HAP-1 (cell line): ENCODE measurements around the gene VAMP2.

Experiments used
- DNase-seq, 2 experiments: peaks; one replicate each; pipeline ENCODE4 v3.0.0-alpha.2; 2016 to 2020; ENCODE audit warnings: low spot score in 2 of 2
- H3K27me3 ChIP-seq: fragments of 250-450 bp; sonication (Bioruptor Pico); 2 replicates; pipeline ENCODE4 v1.5.1; 2020; ENCODE audit warnings: low read depth, mild to moderate bottlenecking, moderate library complexity
- H3K36me3 ChIP-seq: fragments of 250-450 bp; sonication (Bioruptor Pico); replicated peaks from 2 replicates; pipeline ENCODE4 v1.5.1; 2020; ENCODE audit warnings: mild to moderate bottlenecking
- H3K4me1 ChIP-seq: fragments of 250-450 bp; sonication (Bioruptor Pico); 2 replicates; pipeline ENCODE4 v1.5.1; 2020; ENCODE audit warnings: mild to moderate bottlenecking
- H3K4me3 ChIP-seq: fragments of 250-450 bp; sonication (Bioruptor Pico); 2 replicates; pipeline ENCODE4 v1.5.1; 2020; ENCODE audit warnings: mild to moderate bottlenecking, moderate library complexity
- H3K9me3 ChIP-seq: fragments of 250-450 bp; sonication (Bioruptor Pico); 2 replicates; pipeline ENCODE4 v1.5.1; 2020; ENCODE audit warnings: mild to moderate bottlenecking, moderate library complexity
- in situ Hi-C: fragments of 300-500 bp; cut with MboI; formaldehyde crosslinking; loops from 3 replicates; pipeline ENCODE4 v1.14.3; 2020; ENCODE audit warnings: low sequenced_read_pairs, inconsistent platforms, mixed read lengths

VAMP2 gene

GRCh38 chr17:8148560-8148959, 14.2 kb downstream of the VAMP2 start:
- Histone ChIP-seq H3K27me3 (no peaks in the 10 kb centered on the region), H3K4me1 (peaks cover 18% of the 10 kb centered on the region), H3K36me3 (peaks cover 57% of the 10 kb centered on the region), H3K4me3 (no peak overlapping the region), H3K9me3 (no peaks in the 10 kb centered on the region)
- in situ Hi-C loops: no loop called here
- no peak for DNase-seq

- H3K36me3 ChIP-seq: peaks cover 57% of the 10 kb centered on the region
These were observed 14.8 kb downstream of the VAMP2 start for GRCh38 chr17:8147805-8148404.

GRCh38 chr17:8147141-8147804, 15.5 kb downstream of the VAMP2 start:
- in situ Hi-C loops: no loop called here
- Histone ChIP-seq H3K4me3 (no peak overlapping the region), H3K27me3 (no peaks in the 10 kb centered on the region), H3K4me1 (peaks cover 6% of the 10 kb centered on the region), H3K36me3 (peaks cover 63% of the 10 kb centered on the region), H3K9me3 (no peaks in the 10 kb centered on the region)
- DNase-seq: no peak

More at GRCh38 chr17:8147805-8148404, 14.8 kb downstream of the VAMP2 start:
- Histone ChIP-seq H3K9me3 (no peaks in the 10 kb centered on the region), H3K4me3 (no peak overlapping the region), H3K4me1 (peaks cover 12% of the 10 kb centered on the region), H3K27me3 (no peaks in the 10 kb centered on the region)
- DNase-seq: no peak
- in situ Hi-C loops: no loop called here

DNA sequence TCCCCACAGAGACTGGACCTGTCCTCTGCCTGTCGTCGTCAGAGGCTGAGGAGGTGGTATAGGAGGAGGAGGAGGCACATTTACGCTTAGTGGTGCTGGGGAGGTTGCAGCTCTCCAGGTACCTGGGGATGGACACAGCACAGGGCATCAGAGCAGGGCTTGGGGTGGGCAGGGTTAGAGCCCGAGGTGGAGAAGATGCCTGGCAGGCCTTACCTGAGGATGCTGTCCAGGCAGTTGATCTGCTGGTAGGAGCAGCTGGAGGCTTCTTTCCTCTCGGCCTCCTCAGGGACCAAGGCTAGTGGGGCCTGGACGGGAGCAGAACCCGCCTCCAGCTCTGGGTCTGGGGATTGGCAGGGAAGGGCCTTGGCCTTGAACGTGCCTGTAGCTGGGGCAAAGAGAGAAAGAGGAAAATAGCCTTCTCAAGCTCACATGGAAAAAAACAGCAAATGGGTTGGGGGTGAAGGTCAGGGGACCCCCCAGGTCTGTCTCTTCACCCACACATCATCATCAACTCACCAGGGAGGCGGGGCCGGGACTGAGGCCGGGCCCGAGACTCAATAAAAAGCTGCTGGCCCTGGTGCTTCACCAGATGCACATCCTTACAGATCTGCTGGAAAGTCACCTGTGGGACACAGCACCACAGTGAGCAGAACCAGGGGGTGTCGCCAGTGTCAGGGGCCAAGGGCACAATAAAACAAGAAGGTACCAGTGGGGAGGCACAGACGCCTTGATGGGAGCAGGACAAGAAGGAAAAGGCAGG, 16.2 kb downstream of the VAMP2 start:
- Histone ChIP-seq H3K27me3 (no peaks in the 10 kb centered on the region), H3K4me1 (peaks cover 6% of the 10 kb centered on the region), H3K36me3 (peaks cover 67% of the 10 kb centered on the region), H3K4me3 (no peak overlapping the region), H3K9me3 (no peaks in the 10 kb centered on the region)
- in situ Hi-C loops: no loop called here
- no peak for DNase-seq

DNA sequence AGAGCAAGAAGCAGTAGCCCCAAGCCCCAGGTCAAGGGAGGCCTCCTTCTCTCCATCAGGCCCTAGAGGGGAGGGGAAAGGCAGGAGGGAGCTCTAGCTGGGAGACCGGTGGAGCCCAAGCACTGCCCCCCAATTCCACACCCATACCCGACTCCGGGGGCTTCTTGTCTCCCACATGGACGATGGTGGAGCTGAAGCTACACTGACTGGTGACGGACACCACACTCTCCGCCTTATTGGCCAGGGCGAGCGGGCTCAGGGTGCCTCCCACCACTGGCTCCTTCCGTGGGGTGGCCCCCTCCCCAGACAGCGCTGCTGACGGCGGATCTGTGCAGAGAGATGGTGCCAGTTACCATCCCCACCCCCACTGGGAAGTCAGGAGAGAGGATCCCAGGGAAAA, 16.9 kb downstream of the VAMP2 start:
- H3K27me3 ChIP-seq: no peaks in the 10 kb centered on the region
- in situ Hi-C loops: no loop called here
- H3K36me3 ChIP-seq: peaks cover 72% of the 10 kb centered on the region
- H3K4me1 ChIP-seq: peaks cover 1% of the 10 kb centered on the region; the same call in 1 of the 2 replicates
- no peak overlapping the region for H3K4me3 ChIP-seq
- no peak for DNase-seq
- H3K9me3 ChIP-seq: no peaks in the 10 kb centered on the region

GRCh38 chr17:8144401-8145231, 18.1 kb downstream of the VAMP2 start:
- Histone ChIP-seq H3K36me3 (peaks cover 73% of the 10 kb centered on the region), H3K9me3 (no peaks in the 10 kb centered on the region), H3K4me3 (no peak overlapping the region), H3K27me3 (no peaks in the 10 kb centered on the region), H3K4me1 (no peaks in the 10 kb centered on the region)
- in situ Hi-C loops: no loop called here
- no peak for DNase-seq

GRCh38 chr17:8143581-8144400, 19.0 kb downstream of the VAMP2 start:
- DNase-seq: no peak
- no peaks in the 10 kb centered on the region for H3K27me3 ChIP-seq
- in situ Hi-C loops: no loop called here
- no peaks in the 10 kb centered on the region for H3K4me1 ChIP-seq
- H3K36me3 ChIP-seq: peaks cover 68% of the 10 kb centered on the region
- no peaks in the 10 kb centered on the region for H3K9me3 ChIP-seq
- H3K4me3 ChIP-seq: no peak overlapping the region

GRCh38 chr17:8142887-8143580, 19.7 kb downstream of the VAMP2 start:
- Histone ChIP-seq H3K36me3 (peaks cover 61% of the 10 kb centered on the region), H3K27me3 (no peaks in the 10 kb centered on the region), H3K4me3 (no peak overlapping the region), H3K4me1 (peaks cover 4% of the 10 kb centered on the region), H3K9me3 (no peaks in the 10 kb centered on the region)
- DNase-seq: no peak
- in situ Hi-C loops: no loop called here

DNA sequence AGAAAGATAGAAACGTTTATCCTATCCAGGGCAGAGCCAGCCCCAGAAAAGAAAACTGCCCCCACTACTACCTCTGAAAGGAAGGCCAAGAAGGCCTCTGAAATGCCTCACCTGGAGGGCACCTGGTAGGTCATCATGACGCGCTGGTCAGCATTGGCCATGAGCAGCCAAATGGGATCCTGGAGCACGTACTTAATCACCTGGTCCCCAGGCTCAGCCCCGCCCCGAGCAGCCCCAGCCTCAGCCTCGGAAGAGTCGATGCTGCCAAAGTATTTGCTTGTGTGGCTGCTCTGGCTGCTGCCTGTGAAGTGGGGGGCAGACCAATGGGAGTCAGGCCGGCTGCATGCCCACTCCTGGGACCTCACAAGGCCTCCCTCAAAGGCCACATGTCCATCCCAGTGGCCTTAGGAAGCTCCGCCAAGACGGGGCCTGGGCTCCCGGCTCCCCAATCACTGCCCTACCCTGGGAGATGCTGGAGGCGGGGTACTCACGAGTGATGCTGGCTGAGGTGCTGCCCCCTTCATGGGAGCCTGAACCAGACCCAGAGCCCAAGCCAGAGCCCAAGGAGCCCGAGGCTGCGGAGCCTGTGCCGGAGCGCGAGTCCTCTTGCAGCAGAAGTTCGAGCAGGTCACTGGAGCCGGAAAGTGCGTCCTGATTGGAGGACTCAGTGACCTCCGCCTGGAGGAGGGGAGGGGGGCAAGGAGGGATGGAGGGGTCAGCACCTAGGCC, 20.4 kb downstream of the VAMP2 start:
- Histone ChIP-seq H3K4me3 (no peak overlapping the region), H3K36me3 (peaks cover 54% of the 10 kb centered on the region), H3K9me3 (no peaks in the 10 kb centered on the region), H3K27me3 (no peaks in the 10 kb centered on the region), H3K4me1 (peaks cover 9% of the 10 kb centered on the region)
- in situ Hi-C loops: no loop called here
- no peak for DNase-seq

DNA sequence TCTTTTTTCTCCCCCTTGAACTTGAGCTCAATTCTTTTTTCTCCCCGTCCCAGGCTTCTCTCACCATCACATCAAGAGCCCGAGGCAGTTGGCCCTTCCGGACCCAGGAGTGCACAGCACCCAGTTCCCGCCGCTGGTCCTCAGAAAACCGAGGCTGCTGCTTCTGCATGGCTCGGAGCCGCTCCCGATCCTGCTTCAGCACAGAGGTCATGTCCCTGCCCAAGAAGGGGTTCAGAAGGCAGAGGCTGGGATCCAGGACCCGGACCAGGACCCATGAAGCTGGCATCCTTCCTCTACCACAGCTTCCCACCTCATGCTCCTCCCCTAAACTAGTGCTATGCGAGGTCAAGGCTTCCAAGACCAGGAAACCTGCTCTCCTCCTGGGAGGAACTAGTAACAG, 21.0 kb downstream of the VAMP2 start:
- Histone ChIP-seq H3K4me3 (no peak overlapping the region), H3K9me3 (no peaks in the 10 kb centered on the region), H3K4me1 (peaks cover 9% of the 10 kb centered on the region), H3K36me3 (peaks cover 49% of the 10 kb centered on the region), H3K27me3 (no peaks in the 10 kb centered on the region)
- no peak for DNase-seq
- in situ Hi-C loops: no loop called here

- Histone ChIP-seq H3K4me3 (no peak overlapping the region), H3K9me3 (no peaks in the 10 kb centered on the region), H3K27me3 (no peaks in the 10 kb centered on the region), H3K36me3 (peaks cover 43% of the 10 kb centered on the region), H3K4me1 (peaks cover 9% of the 10 kb centered on the region)
- no peak for DNase-seq
- in situ Hi-C loops: no loop called here
These were observed 21.7 kb downstream of the VAMP2 start for GRCh38 chr17:8141045-8141444.
